Ascending aorta (tissue), 2 donors: ENCODE measurements around the gene CYP1A2. TPM values are rescaled to one million over a fixed set of nuclear protein-coding genes. Genes with fewer than 3 reads are reported as not detected.

Experiments used
- DNase-seq, 2 donors: peaks; one replicate each; pipeline ENCODE4 v3.0.0-alpha.2; 2019; ENCODE audit warnings: low spot score in 2 of 2
- H3K27ac ChIP-seq, 2 donors: fragments of 200-600 bp; sonication (generic); one replicate each; pipeline ENCODE4 v1.5.1; 2016 to 2017; ENCODE audit warnings: mild to moderate bottlenecking in 1 of 2
- H3K27me3 ChIP-seq: fragments of 200-600 bp; sonication (generic); one replicate; pipeline ENCODE4 v1.5.1; 2017
- H3K36me3 ChIP-seq, 2 donors: fragments of 200-600 bp; sonication (generic); one replicate each; pipeline ENCODE4 v1.5.1; 2016
- H3K4me1 ChIP-seq, 2 donors: fragments of 200-600 bp; sonication (generic); one replicate each; pipeline ENCODE4 v1.5.1; 2016 to 2017; ENCODE audit warnings: mild to moderate bottlenecking in 1 of 2
- H3K4me3 ChIP-seq, 2 donors: fragments of 200-600 bp; sonication (generic); one replicate each; pipeline ENCODE4 v1.5.1; 2016 to 2017; ENCODE audit warnings: mild to moderate bottlenecking in 1 of 2
- H3K9me3 ChIP-seq, 2 donors: fragments of 200-600 bp; sonication (generic); one replicate each; pipeline ENCODE4 v1.5.1; 2016
- intact Hi-C: fragments of 100-400 bp; cut with DNase I; formaldehyde crosslinking; loops from one replicate; pipeline ENCODE4 v1.15.1; 2023
- total RNA-seq: library from RNA; depleted of rRNA; stranded (reverse); fragments of >200 nt; gene quantifications from one replicate; pipeline ENCODE4 v1.1.0, GENCODE V29; 2016
- TF ChIP-seq, protein P1 (sequence below), 3 experiments: fragments of 200-600 bp in 2 of 3; fragments of 450-650 bp in 1 of 3; sonication (generic) in 2 of 3; IDR thresholded peaks; one replicate each; pipeline ENCODE4 v1.5.1; 2016 to 2019; ENCODE audit warnings: antibody characterized with exemption in 3 of 3, mild to moderate bottlenecking in 1 of 3, moderate library complexity in 1 of 3

The CYP1A2 gene
- total RNA-seq, 1 donor from 2014 or later = not detected

- Histone ChIP-seq H3K27me3 (no peaks in the 10 kb centered on the region), H3K27ac (peak overlapping the region; percentile 73 to 77), H3K9me3 (no peaks in the 10 kb centered on the region), H3K36me3 (no peaks in the 10 kb centered on the region), H3K4me3 (peak overlapping the region in 1 of 2 donors; percentile 27), H3K4me1 (peaks cover 24 to 49% of the 10 kb centered on the region in 2 donors)
- intact Hi-C loops = no loop called here
- TF ChIP-seq, protein P1, sequence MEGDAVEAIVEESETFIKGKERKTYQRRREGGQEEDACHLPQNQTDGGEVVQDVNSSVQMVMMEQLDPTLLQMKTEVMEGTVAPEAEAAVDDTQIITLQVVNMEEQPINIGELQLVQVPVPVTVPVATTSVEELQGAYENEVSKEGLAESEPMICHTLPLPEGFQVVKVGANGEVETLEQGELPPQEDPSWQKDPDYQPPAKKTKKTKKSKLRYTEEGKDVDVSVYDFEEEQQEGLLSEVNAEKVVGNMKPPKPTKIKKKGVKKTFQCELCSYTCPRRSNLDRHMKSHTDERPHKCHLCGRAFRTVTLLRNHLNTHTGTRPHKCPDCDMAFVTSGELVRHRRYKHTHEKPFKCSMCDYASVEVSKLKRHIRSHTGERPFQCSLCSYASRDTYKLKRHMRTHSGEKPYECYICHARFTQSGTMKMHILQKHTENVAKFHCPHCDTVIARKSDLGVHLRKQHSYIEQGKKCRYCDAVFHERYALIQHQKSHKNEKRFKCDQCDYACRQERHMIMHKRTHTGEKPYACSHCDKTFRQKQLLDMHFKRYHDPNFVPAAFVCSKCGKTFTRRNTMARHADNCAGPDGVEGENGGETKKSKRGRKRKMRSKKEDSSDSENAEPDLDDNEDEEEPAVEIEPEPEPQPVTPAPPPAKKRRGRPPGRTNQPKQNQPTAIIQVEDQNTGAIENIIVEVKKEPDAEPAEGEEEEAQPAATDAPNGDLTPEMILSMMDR (IDR thresholded peaks at IDR 0.05) = no peak
- DNase-seq = no peak
Observed at GRCh38 chr15:74789741-74790079, 41.1 kb downstream of the CYP1A2 start.

GRCh38 chr15:74790080-74790916 is 41.7 kb downstream of the CYP1A2 start:
- Histone ChIP-seq H3K9me3 (no peaks in the 10 kb centered on the region), H3K27ac (peak overlapping the region; percentile 73 to 77), H3K36me3 (no peaks in the 10 kb centered on the region), H3K4me3 (peak overlapping the region in 1 of 2 donors; percentile 27), H3K4me1 (peaks cover 21 to 48% of the 10 kb centered on the region in 2 donors), H3K27me3 (no peaks in the 10 kb centered on the region)
- intact Hi-C loops = no loop called here
- peak in 1 of 2 donors; percentile 83 for DNase-seq
- TF ChIP-seq, protein P1 (IDR thresholded peaks at IDR 0.05) = no peak

DNA sequence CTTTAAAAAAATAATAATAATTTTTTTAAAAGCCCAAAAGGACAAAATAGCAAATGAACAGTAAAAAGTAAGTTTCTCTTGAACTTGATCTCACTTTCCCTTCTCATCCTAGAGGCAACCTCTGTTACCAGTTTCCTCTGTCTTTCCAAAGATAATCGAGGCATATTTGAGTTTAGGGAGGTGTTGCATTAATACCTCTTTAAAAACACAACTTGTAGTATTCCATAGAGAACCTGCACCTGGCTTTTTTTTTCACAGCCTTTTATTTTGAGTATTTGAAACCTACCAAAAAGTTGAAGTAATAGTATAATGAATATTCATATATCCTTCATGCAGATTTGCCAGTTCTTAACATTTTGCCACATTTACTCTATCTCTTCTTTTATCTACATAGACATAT is 42.4 kb downstream of the CYP1A2 start:
- intact Hi-C loops = no loop called here
- DNase-seq = no peak
- no peak overlapping the region for H3K4me3 ChIP-seq
- no peaks in the 10 kb centered on the region for H3K9me3 ChIP-seq
- no peaks in the 10 kb centered on the region for H3K27me3 ChIP-seq
- H3K27ac ChIP-seq = no peak overlapping the region
- peaks cover 21 to 43% of the 10 kb centered on the region in 2 donors for H3K4me1 ChIP-seq
- TF ChIP-seq, protein P1 (IDR thresholded peaks at IDR 0.05) = no peak
- no peaks in the 10 kb centered on the region for H3K36me3 ChIP-seq

DNA sequence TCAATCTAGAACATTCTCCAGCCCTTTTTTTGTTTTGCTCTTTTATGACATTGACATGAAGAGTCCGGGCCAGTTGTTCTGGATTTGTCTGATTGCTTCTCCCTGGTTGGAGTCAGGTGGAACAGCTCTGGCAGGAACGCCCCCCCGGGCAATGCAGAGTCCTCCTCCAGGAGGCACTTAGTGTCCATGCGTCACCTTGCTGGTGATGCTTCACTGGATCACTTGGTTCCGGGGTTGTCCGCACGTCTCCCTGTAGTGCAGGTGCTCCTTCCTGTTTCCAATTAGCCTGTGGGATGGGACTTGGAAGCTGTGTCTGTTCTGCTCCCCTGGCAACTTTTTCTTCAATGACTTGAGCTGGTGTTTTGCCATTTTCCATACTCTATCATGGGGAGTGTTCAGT is 43.0 kb downstream of the CYP1A2 start:
- Histone ChIP-seq H3K27ac (no peak overlapping the region), H3K9me3 (no peaks in the 10 kb centered on the region), H3K4me1 (peaks cover 16 to 37% of the 10 kb centered on the region in 2 donors), H3K27me3 (no peaks in the 10 kb centered on the region), H3K36me3 (no peaks in the 10 kb centered on the region), H3K4me3 (no peak overlapping the region)
- TF ChIP-seq, protein P1 (IDR thresholded peaks at IDR 0.05) = no peak
- DNase-seq = no peak
- intact Hi-C loops = no loop called here

GRCh38 chr15:74792227-74793016 is 43.8 kb downstream of the CYP1A2 start:
- no peak for DNase-seq

More at GRCh38 chr15:74792227-74793016, 43.8 kb downstream of the CYP1A2 start:
- H3K4me3 ChIP-seq = no peak overlapping the region
- intact Hi-C loops = no loop called here
- TF ChIP-seq, protein P1 (IDR thresholded peaks at IDR 0.05) = no peak
- H3K36me3 ChIP-seq = no peaks in the 10 kb centered on the region
- H3K4me1 ChIP-seq = peaks cover 13 to 29% of the 10 kb centered on the region in 2 donors
- H3K9me3 ChIP-seq = no peaks in the 10 kb centered on the region
- no peaks in the 10 kb centered on the region for H3K27me3 ChIP-seq
- no peak overlapping the region for H3K27ac ChIP-seq
